Astrocyte of the cerebellum (primary cell): Measurements from ENCODE around the gene TECR.
"Not testable (repeated sequence)": the region's sequence is repeated elsewhere in the genome, so short reads cannot be mapped to it uniquely, and the experiment has no call there.

Source experiments
- DNase-seq: peaks from one replicate; pipeline ENCODE4 v3.0.0-alpha.2; 2011; ENCODE audit warnings: low read depth
- H3K4me3 ChIP-seq: 2 replicates; pipeline ENCODE4 v1.5.1; 2011; ENCODE audit warnings: mild to moderate bottlenecking, low read depth, low read length, moderate library complexity
- in situ Hi-C: cut with HindIII; loops from 2 replicates; pipeline ENCODE4 v1.10.0; 2017; ENCODE audit warnings: low sequenced_read_pairs
- TF ChIP-seq, protein P1 (sequence below): IDR thresholded peaks from 2 replicates; pipeline ENCODE4 v1.5.1; 2012; ENCODE audit warnings: low read length, low read depth, moderate library complexity, mild to moderate bottlenecking; ENCODE audit errors: missing control alignments

TECR gene

DNA sequence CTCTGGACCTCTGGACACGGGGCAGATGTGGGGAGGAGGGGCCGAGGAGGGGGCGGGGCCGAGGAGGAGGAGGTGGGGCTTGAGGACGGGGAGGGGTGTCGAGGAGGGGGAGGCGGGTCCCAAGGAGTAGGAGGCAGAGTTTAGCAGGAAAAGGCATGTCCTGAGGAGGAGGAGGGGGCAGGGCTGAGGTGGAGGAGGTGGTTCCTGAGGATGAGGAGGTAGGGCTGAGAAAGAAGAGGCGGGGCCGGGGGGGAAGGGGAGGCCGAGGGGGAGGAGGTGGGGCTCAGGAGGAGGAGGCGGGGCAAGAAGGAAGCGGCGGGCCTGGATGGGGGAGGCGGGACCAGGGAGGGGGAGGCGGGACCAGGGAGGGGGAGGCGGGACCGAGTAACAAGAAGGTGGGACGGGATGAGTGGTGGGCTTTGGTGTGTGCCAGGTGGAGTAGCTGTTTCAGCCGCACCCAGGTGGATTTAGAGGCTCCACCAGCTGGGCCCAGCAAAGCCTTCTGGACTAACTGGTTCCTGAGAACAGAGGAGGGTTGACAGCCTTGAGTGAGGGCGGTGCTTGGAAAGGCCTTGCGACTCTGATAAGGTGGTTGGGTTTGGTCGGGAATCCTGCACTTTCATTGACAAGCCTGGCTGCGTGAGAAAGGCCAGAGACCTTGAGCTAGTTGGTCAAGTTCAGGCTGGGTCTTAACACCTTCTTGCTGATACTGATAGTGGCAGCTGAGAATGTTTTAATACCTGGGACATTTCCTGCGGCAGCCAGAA lies 7.7 kb downstream of the TECR start:
- TF ChIP-seq, protein P1, sequence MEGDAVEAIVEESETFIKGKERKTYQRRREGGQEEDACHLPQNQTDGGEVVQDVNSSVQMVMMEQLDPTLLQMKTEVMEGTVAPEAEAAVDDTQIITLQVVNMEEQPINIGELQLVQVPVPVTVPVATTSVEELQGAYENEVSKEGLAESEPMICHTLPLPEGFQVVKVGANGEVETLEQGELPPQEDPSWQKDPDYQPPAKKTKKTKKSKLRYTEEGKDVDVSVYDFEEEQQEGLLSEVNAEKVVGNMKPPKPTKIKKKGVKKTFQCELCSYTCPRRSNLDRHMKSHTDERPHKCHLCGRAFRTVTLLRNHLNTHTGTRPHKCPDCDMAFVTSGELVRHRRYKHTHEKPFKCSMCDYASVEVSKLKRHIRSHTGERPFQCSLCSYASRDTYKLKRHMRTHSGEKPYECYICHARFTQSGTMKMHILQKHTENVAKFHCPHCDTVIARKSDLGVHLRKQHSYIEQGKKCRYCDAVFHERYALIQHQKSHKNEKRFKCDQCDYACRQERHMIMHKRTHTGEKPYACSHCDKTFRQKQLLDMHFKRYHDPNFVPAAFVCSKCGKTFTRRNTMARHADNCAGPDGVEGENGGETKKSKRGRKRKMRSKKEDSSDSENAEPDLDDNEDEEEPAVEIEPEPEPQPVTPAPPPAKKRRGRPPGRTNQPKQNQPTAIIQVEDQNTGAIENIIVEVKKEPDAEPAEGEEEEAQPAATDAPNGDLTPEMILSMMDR, result no peak
- in situ Hi-C loops, result no loop called here
- DNase-seq, result no peak
- H3K4me3 ChIP-seq, result no peak overlapping the region

DNA sequence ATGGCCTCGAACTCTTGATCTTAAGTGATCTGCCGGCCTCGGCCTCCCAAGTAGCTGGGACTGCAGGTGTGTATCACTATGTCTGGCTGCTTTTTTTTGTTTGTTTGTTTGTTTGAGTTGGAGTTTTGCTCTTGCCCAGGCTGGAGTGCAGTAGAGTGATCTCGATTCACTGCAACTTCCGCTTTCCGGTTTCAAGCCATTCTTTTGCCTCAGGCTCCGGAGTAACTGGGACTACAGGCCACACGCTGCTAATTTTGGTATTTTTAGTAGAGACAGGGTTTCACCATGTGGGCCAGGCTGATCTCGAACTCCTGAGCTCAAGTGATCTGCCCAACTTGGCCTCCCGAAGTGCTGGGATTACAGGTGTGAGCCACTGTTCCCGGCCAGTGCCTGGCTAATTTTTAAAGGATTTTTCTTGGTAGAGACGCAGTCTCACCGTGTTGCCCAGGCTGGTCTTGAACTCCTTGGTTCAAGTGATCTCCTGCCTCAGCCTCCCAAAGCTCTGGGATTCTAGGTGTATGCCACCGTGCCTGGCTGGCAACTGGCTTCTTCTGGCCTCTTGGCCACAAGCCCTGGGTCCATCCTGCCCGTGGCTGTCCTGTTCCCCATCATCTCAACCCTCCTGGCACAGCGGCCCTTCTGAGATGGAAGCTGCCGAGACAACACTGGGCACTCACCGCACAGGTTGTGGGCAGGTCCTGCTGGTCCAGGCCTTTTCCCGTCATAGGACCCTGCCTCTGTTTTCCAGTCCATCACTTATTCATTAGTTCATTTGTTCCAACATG lies 11.5 kb downstream of the TECR start:
- in situ Hi-C loops, result no loop called here
- no peak overlapping the region for H3K4me3 ChIP-seq
- no peak for DNase-seq
- TF ChIP-seq, protein P1, result no peak

DNA sequence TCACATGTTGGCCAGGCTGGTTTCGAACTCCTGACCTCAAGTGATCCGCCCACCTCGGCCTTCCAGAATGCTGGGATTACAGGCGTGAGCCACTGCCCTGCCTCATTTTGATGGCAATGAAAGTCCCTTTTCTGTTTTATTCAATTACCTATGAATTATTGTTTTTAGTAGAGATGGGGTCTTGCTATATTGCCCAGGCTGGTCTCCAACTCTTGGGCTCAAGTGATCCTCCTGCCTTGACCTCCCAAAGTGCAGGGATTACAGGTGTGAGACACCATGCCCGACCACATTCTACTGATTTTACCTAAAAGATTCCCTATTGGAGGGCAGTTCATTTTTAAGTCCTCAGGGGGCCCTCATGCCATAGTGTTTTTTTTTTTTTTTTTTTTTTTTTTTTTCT lies 12.6 kb downstream of the TECR start:
- DNase-seq, H3K4me3 ChIP-seq, in situ Hi-C loops: not testable (repeated sequence)

DNA sequence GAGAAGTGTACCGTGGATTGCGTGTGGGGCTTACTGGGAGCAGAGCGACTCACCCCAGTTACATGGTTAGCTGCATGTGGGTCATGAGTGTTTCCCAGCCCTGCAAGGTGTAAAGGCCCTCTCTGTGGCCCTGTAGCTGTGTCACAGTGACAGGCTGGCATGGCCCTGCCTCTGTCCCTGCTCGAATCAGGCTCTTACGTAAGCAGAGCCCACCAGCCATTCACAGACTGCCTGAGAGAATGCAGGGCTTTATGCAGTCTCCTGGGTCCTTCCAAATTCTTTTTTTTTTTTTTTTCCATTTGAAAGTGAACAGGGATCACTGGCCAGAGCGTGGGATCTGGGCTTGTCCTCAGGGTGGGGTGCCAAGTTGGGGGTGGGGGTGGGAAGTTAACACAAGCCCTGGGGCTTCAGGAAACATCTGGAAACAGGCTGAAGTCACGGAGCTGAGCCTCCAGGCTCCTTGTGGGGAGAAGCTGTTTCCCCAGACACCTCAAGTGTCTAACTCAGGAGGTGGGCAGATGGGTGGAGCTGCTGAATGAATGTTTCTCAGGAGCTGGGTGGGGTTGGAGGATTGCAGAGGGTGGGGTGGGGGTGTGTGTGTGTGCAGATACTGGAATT lies 13.4 kb downstream of the TECR start:
- DNase-seq, result no peak
- in situ Hi-C loops, result no loop called here
- TF ChIP-seq, protein P1, result no peak
- H3K4me3 ChIP-seq, result no peak overlapping the region

DNA sequence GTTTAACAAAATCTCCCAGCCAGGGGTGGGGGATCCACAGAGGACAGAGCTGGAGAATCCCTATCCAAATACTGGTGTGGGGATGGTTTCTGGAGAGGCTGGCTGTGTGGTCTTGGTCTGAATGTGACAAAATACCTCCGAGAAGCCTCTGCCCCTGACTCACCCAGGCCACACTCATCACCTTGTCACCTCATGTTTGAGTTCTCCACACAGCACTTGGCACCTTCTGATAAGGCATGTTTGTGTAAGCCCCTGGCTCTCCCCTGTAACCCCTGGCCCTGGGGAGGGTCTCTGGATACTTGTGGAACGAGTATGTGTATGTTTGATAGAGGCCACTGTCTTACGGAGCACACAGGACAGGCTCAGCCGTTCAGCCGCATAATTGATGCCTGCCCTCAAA lies 14.7 kb downstream of the TECR start:
- TF ChIP-seq, protein P1, result no peak
- DNase-seq, result no peak
- in situ Hi-C loops, result no loop called here
- no peak overlapping the region for H3K4me3 ChIP-seq

DNA sequence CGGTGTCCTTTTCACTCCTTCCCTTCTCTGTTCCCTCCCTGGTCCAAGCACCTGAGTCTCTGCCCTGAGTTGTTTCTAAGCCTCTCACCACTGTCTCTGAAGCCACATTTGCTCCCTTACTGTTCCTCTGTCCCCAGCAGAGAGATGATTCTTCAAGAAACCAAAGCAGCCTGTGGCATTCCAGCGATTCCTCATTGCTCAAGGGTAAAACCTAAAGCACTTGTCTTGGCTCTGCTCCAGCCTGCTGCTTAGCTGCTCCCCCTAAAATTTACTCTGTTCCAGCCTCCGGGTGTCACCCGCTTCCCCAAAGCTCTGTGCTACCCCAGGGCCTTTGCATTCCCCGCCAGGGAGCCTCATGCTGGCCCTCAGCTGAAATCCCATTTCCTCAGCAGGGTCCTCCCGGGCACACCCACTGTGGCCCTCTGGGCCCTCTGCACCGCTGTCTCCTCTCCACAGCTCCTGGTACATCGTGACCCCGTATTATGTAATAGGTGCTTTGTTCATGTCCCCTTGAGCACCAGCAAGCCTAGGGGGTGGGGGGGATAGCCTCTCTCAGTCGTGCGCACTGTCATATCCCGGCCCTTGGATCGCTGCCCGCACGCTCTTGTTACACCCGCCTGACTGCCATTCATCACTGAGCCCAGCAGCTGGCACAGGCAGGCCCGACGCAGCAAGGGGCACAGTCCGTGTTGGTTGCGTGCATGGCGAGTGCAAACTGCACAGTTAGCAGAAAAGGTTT lies 15.8 kb downstream of the TECR start:
- H3K4me3 ChIP-seq, result no peak overlapping the region
- TF ChIP-seq, protein P1, result no peak
- DNase-seq, result no peak
- in situ Hi-C loops, result no loop called here
